GM12878 (cell line): ENCODE results near the gene FSD1L. TPM values are rescaled to one million over a fixed set of nuclear protein-coding genes. Genes with fewer than 3 reads are reported as not detected.

Experiments used
- BMI1 ChIP-seq: fragments of 450-650 bp; IDR thresholded peaks from 2 replicates; pipeline ENCODE4 v1.6.1; 2016; ENCODE audit warnings: mild to moderate bottlenecking, moderate library complexity, borderline replicate concordance
- CBX3 ChIP-seq: fragments of 200-600 bp; sonication (generic); IDR thresholded peaks from 2 replicates; pipeline ENCODE4 v1.6.1; 2016; ENCODE audit warnings: low read depth, borderline replicate concordance
- CUX1 ChIP-seq: IDR thresholded peaks from 2 replicates; pipeline ENCODE4 v1.6.1; 2012; ENCODE audit warnings: improper control_type of control experiment, low read depth, low read length; ENCODE audit not compliant: insufficient replicate concordance
- HDAC6 ChIP-seq: fragments of 200-600 bp; sonication (generic); IDR thresholded peaks from one replicate; pipeline ENCODE4 v1.8.0; 2017; ENCODE audit warnings: antibody characterized with exemption; ENCODE audit not compliant: unreplicated experiment
- HDGF ChIP-seq: fragments of 450-650 bp; IDR thresholded peaks from 2 replicates; pipeline ENCODE4 v1.6.1; 2016; ENCODE audit warnings: antibody characterized with exemption
- IKZF1 ChIP-seq: fragments of 450-650 bp; conservative IDR thresholded peaks from 2 replicates; pipeline ENCODE4 v1.6.1; 2017; ENCODE audit warnings: antibody characterized with exemption, mild to moderate bottlenecking
- IRF4 ChIP-seq: IDR thresholded peaks from 2 replicates; pipeline ENCODE4 v1.6.1; 2011; ENCODE audit warnings: low read depth, low read length
- MTA3 ChIP-seq: IDR thresholded peaks from 2 replicates; pipeline ENCODE4 v1.6.1; 2012; ENCODE audit warnings: low read length, inconsistent platforms, borderline replicate concordance
- NR2F1 ChIP-seq: fragments of 450-650 bp; conservative IDR thresholded peaks from 2 replicates; pipeline ENCODE4 v1.6.1; 2017; ENCODE audit warnings: mild to moderate bottlenecking
- POLR2A ChIP-seq: IDR thresholded peaks from 2 replicates; pipeline ENCODE4 v1.6.1; 2011; ENCODE audit warnings: low read depth, mild to moderate bottlenecking, low read length
- POLR2AphosphoS2 ChIP-seq: IDR thresholded peaks from 2 replicates; pipeline ENCODE4 v1.6.1; 2011; ENCODE audit warnings: low read depth, mild to moderate bottlenecking, low read length, improper control_type of control experiment, moderate library complexity
- POU2F2 ChIP-seq: IDR thresholded peaks from 3 replicates; pipeline ENCODE4 v1.6.1; 2011; ENCODE audit warnings: low read depth, mild to moderate bottlenecking, low read length, borderline replicate concordance
- SKIL ChIP-seq: fragments of 450-650 bp; IDR thresholded peaks from 2 replicates; pipeline ENCODE4 v1.6.1; 2017; ENCODE audit warnings: mild to moderate bottlenecking, low read depth, inconsistent platforms; ENCODE audit not compliant: poor library complexity, severe bottlenecking
- TAF1 ChIP-seq: IDR thresholded peaks from 2 replicates; pipeline ENCODE4 v1.6.1; 2011; ENCODE audit warnings: mild to moderate bottlenecking, low read depth, low read length, borderline replicate concordance
- TCF3 ChIP-seq: IDR thresholded peaks from 2 replicates; pipeline ENCODE4 v1.6.1; 2012; ENCODE audit warnings: low read depth, mild to moderate bottlenecking, low read length, borderline replicate concordance; ENCODE audit not compliant: insufficient read depth
- USF2 ChIP-seq: IDR thresholded peaks from 2 replicates; pipeline ENCODE4 v1.6.1; 2011; ENCODE audit warnings: low read depth, low read length, improper control_type of control experiment, borderline replicate concordance
- WRNIP1 ChIP-seq: IDR thresholded peaks from 2 replicates; pipeline ENCODE4 v1.6.1; 2011; ENCODE audit warnings: low read depth, low read length, improper control_type of control experiment, borderline replicate concordance
- YY1 ChIP-seq: IDR thresholded peaks from 2 replicates; pipeline ENCODE4 v1.6.1; 2011; ENCODE audit warnings: low read depth, mild to moderate bottlenecking, low read length
- ZNF622 ChIP-seq: fragments of 450-650 bp; IDR thresholded peaks from 2 replicates; pipeline ENCODE4 v1.6.1; 2017; ENCODE audit warnings: mild to moderate bottlenecking, inconsistent platforms
- ZZZ3 ChIP-seq: IDR thresholded peaks from 2 replicates; pipeline ENCODE4 v1.6.1; 2011; ENCODE audit warnings: low read depth; ENCODE audit not compliant: control insufficient read depth, insufficient read length
- polyA plus RNA-seq, 11 experiments: library from polyadenylated mRNA; depleted of rRNA in 4 of 11; unstranded in 6 of 11; stranded (reverse) in 5 of 11; fragments of >200 nt; fragmentation: Nextera tagmentation in 4 of 11; fragmentation: Illumina TruSeq in 1 of 11; extraction: Ambion mirVana in 4 of 11; extraction: Trizol in 1 of 11; gene quantifications; 1 replicate in 1 of 11; 2 replicates in 10 of 11; pipeline versions ENCODE4 v1.2.1 to v1.2.3, GENCODE V29; 2011 to 2016; ENCODE audit warnings: inconsistent platforms in 2 of 11, missing spikeins in 2 of 11, low read depth in 1 of 11
- total RNA-seq, 4 experiments: library from RNA; depleted of rRNA in 3 of 4; stranded (reverse); fragments of >200 nt in 3 of 4; fragmentation: Illumina TruSeq in 1 of 4; extraction: Trizol in 1 of 4; gene quantifications; 2 replicates each; pipeline versions ENCODE4 v1.2.1 to v1.2.3, GENCODE V29; 2013 to 2021
- TF ChIP-seq, protein P1 (sequence below): IDR thresholded peaks from 2 replicates; pipeline ENCODE4 v1.6.1; 2012; ENCODE audit warnings: low read depth, low read length, improper control_type of control experiment

Gene FSD1L
- total and polyA plus RNA-seq, 10 of the 15 experiments (the other 5 are each of a cell fraction or from before 2014, with no cell fraction given) = 11.9 to 52.4 (median 17.0) TPM

- TF ChIP-seq NR2F1 = peak; percentile 95
- TF ChIP-seq MTA3 = no peak
- TF ChIP-seq CUX1 = no peak
- no peak; the same call in 1 of the 2 replicates for TF ChIP-seq YY1
- TF ChIP-seq POLR2AphosphoS2 = peak; percentile 66; the same call in 1 of the 2 replicates
- peak; percentile 81 for TF ChIP-seq POLR2A
- TF ChIP-seq TCF3 = no peak
- TF ChIP-seq ZNF622 = no peak
- no peak for TF ChIP-seq WRNIP1
- TF ChIP-seq TAF1 = peak; percentile 57; the same call in 1 of the 2 replicates
- TF ChIP-seq SKIL = no peak
- peak; percentile 84 for TF ChIP-seq BMI1
- peak; percentile 64; the same call in 1 of the 2 replicates for TF ChIP-seq IRF4
- no peak for TF ChIP-seq HDGF
- TF ChIP-seq, protein P1, sequence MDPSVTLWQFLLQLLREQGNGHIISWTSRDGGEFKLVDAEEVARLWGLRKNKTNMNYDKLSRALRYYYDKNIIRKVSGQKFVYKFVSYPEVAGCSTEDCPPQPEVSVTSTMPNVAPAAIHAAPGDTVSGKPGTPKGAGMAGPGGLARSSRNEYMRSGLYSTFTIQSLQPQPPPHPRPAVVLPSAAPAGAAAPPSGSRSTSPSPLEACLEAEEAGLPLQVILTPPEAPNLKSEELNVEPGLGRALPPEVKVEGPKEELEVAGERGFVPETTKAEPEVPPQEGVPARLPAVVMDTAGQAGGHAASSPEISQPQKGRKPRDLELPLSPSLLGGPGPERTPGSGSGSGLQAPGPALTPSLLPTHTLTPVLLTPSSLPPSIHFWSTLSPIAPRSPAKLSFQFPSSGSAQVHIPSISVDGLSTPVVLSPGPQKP = no peak
- TF ChIP-seq IKZF1 = peak; percentile 78
- TF ChIP-seq POU2F2 = no peak
- no peak for TF ChIP-seq HDAC6
- TF ChIP-seq CBX3 = no peak
- TF ChIP-seq ZZZ3 = no peak
- TF ChIP-seq USF2 = no peak
Observed at GRCh38 chr9:105447814-105448812, at the start of gene FSD1L (continued).
